ENCODE data around the gene PNPLA6.
A peak's percentile ranks its signal among the peaks of the same experiment; 100 is the strongest.
"Not testable (repeated sequence)": the region's sequence is repeated elsewhere in the genome, so short reads cannot be mapped to it uniquely, and the experiment has no call there.

The PNPLA6 gene

DNA sequence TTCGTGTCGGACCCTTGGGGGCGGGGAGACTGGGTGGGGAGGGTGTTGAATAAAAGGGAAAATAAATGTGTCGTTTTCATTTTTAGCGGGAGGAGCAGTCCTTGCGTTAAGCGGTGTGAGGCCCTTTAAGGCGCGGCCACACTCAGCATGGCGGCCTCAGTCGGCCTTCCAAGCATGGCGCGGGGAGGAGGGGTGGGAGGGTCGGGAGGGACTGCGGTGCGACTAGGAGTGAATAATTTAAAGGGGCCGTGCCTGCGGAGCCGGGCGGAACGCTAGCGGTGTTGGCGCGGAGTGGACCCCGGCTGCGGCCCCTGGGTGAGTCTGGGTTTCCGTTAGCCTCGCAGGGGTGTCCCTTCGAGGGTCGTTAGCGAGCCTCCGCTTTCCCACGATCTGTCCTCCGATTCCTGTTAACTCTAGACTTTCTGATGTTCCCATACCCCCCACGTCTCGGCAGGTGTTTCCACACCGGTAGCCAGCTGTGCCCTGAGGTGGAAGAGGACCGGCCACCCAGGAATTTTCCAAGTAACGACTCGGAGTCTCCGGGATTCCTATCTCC, 1.5 kb upstream of the PNPLA6 start:
- DNase-seq: peak; percentile 52

DNA sequence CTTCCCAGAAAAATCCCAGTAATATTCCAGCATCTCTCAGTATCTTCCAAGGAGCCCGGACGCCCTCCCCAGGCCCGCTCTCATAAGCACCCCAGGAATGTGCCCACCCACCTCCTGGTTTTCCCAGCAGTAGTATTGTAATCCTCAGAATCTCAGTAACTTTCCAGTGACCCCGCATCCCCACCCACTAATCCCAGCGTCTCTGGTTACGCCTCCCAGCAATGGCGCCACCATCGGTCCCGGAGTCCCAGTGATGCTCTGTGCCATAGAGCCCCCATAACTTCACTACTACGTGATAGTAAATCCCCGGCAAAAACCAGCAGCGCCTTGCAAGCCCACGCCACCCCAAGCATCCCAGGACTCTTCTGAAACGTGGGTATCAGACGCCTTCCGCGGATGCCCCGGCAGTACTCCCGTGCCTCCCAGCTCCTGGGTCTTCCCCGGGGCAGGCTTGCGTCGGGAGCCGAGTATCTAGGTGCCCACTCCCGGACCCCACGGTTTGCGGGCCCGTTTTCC, 928 bp upstream of the PNPLA6 start:
- DNase-seq: peak; percentile 84

DNA sequence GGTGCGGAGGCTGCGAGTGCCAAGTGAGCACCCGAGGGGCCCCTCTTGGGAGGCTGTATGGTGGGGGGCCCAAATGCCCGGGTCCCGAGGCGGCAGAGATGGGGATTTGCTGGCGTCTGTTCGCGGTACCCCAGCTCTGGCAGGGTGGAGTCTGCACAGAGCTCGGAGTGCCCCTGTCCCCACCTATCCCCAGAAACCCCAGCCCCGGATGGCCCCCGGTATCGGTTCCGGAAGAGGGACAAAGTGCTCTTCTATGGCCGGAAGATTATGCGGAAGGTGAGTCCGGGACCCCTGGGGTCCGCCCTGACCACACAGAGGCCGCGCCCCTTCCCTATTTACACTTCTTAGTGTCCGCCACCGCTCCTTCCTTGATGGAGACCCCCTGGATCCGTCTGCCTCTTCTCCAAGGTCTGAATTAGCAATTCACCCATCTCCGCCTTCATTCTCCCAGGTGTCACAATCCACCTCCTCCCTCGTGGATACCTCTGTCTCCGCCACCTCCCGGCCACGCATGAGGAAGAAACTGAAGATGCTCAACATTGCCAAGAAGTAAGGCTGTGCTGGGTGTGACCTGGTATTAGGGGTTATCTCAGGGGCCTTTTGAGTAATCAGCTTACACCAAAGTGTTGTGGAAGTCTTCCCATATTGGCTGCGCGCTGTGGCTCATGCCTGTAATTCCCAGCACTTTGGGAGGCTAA, 630 bp downstream of the PNPLA6 start:
- no peak for DNase-seq

DNA sequence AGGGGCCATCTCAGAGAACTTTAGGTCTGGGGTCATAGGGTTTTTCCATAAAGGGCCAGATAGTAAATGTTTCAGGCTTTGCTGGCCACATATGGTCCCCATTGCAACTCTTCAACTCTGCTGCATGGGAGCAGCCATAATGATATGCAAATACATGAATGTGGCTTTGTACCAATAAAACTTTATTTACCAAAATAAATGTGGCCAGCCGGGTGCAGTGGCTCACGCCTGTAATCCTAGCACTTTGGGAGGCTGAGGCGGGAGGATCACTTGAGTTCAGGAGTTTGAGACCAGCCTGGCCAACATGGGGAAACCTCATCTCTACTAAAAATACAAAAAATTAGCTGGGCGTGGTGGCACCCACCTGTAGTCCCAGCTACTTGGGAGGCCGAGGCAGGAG, 3.5 kb downstream of the PNPLA6 start:
- not testable (repeated sequence) for DNase-seq

DNA sequence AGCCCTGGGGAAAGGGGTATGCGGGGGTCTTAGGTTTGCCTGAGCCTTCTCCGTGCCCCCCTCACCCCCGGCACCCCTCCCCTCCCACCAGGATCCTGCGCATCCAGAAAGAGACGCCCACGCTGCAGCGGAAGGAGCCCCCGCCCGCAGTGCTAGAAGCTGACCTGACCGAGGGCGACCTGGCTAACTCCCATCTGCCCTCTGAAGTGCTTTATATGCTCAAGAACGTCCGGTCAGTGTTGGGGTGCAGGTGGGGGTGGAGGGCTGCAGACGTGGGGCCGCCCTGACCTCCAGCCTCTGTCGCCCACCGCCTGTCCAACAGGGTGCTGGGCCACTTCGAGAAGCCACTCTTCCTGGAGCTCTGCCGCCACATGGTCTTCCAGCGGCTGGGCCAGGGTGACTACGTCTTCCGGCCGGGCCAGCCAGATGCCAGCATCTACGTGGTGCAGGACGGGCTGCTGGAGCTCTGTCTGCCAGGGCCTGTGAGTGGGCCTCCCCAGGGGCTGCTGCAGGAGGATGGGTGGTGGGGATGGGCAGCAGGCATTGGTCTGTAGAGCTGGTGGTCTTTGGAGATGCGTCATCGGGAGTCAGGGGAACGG, 4.4 kb downstream of the PNPLA6 start:
- no peak for DNase-seq

DNA sequence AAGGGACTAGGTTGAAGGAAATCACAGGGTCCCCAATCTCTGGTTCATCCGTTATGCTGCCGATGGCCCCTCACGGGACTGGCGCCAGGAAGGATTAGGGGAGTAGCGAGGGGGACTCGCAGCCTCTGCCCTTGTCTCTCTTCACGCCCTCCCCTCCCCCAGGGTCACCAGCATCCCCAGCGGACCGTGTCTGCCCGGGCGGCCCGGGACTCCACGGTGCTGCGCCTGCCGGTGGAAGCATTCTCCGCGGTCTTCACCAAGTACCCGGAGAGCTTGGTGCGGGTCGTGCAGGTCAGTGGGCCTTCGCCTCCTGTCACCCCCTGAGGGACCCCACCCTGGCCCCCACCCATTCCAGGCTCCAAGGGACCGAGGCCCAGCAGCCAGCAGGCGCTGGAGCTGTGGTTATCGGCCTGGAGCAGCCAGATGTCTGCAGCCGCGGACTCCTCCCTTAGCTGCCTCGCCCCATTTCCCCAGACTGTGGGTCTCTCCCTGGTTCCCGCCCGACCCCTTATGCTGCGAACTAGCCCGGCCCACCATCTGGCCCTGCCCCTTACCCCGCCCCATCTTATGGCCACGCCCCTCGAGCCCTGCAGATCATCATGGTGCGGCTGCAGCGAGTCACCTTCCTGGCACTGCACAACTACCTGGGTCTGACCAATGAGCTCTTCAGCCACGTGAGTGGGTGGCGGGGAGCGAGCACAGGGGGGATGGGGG, 5.4 kb downstream of the PNPLA6 start:
- no peak for DNase-seq

DNA sequence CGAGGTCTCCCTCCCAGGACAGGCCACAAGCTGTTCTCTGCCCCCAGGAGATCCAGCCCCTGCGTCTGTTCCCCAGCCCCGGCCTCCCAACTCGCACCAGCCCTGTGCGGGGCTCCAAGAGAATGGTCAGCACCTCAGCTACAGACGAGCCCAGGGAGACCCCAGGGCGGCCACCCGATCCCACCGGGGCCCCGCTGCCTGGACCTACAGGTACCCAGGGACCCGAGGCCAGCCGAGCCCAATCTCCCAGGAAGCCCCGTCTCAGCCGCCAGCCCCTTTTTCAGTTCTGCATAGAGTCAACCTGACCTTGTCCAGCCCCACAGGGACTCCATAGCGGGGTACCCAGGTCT, 5.9 kb downstream of the PNPLA6 start:
- no peak for DNase-seq

DNA sequence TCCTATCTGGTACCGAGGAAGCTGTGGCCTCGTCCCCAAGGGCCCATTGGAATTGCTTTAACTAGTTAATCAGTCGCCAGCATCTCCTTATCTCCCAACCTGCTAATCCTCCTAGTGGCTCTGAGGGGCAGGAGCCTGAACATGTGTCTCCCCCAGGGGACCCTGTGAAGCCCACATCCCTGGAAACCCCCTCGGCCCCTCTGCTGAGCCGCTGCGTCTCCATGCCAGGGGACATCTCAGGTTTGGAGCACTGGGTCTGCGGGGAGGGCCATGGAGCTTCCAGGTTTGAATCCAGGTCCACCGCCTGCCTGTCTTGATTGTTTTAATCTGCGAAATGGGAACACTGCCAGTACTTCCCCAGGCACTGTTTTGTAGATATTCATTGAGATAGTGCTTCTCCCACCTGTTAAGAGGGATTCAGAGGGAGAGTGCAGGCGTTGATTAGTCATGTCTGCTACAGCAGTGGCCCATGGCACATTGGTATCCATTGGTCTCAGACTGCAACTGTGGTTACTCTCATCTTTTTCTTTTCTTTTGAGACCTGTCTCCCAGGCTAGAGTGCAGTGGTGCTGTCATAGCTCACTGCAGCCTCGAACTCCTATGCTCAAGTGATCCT, 6.4 kb downstream of the PNPLA6 start:
- DNase-seq: no peak

DNA sequence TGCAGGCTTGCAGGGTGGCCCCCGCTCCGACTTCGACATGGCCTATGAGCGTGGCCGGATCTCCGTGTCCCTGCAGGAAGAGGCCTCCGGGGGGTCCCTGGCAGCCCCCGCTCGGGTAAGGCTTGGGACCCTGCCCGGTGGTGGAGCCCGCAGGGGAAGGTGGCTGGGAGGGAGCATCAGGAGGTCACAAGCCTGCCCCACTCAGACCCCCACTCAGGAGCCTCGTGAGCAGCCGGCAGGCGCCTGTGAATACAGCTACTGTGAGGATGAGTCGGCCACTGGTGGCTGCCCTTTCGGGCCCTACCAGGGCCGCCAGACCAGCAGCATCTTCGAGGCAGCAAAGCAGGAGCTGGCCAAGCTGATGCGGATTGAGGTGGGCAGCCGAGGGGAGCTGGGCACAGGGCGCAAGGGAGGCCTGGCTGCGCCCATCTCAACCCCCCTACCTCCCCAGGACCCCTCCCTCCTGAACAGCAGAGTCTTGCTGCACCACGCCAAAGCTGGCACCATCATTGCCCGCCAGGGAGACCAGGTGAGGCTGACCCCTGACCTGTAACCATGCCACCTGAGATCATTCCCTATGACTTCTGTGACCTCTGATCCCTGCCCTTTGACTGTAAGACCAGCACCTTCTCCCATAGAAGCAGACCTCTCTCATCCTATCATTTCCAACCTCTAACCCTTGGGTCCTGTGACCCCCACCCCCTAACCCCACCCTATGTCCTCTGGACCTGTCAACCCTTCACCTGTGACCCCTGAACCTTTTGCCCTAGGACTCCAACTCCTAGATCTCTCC, 7.2 kb downstream of the PNPLA6 start:
- no peak for DNase-seq

DNA sequence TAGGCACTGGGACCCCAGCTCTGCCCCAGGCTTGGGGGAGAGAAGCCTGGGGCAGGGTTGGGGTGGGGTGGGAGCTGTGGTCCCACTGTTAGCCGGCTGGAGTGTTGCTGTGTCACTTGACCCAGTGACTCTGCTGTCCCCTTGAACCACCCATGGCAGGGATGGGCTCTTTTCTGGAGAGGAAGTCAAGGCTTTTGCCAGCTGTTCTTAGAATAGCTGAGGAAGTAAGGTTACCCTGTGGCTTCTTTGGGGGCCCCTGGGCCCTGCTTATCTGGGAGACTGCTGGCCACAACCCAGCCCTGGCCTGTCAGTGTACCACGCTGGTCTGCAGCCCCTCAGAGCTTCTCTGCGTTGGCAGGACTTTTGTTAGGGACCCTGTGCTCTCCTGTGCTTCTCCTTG, 9.1 kb downstream of the PNPLA6 start:
- no peak for DNase-seq

DNA sequence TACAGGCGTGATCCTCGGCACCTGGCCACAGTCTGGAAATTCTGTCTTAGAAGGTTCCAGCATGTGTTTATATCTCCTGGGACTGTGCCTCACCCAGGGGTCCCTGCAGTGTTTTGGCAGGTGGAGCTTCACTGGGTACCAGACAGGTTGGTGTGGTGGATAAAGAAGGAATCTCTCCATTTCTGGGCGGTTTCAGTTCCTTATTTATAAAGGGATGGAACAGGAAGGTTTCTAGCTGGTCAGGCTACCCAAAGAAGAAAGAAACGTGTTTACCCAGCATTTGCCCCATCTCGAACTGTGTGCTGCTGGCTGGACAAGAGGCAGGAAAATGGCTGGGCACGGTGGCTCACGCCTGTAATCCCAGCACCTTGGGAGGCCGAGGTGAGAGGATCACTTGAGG, 9.8 kb downstream of the PNPLA6 start:
- DNase-seq: no peak

DNA sequence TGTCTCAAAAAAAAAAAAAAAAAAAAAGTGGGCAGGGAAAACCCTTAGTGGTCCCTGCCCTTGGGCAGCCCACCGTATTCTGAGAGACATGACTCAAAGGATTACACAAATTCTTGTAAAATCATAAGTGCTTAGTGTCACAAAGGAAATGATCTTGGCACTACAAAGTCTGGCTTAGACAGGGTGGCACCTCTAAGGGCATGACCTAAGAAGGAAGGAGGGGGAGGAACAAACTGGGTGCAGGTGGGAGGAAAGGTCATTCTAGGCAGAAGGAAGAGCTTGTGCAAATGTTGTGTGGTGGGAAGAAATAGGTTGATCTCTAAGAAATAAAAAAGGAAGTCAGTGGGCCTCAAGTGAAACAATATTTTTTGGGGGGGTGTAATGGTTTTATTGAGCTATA, 10.4 kb downstream of the PNPLA6 start:
- no peak for DNase-seq

DNA sequence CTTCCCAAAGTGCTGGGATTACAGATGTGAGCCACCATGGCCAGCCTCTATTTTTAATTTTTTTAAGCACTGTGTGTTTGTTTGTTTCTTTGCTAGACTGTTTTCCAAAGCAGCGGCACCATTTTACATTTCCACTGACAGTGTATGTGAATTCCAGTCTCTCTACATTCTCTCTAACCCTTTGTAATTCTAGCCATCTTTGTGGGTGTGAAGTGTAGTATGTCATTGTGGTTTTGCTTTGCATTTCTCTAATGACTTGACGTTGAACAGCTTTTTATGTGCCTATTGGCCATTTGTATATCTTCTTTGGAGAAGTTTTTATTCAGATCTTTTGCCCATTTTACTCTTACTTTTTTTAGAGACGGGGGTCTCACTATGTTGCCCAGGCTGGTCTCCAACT, 11.6 kb downstream of the PNPLA6 start:
- no peak for DNase-seq

DNA sequence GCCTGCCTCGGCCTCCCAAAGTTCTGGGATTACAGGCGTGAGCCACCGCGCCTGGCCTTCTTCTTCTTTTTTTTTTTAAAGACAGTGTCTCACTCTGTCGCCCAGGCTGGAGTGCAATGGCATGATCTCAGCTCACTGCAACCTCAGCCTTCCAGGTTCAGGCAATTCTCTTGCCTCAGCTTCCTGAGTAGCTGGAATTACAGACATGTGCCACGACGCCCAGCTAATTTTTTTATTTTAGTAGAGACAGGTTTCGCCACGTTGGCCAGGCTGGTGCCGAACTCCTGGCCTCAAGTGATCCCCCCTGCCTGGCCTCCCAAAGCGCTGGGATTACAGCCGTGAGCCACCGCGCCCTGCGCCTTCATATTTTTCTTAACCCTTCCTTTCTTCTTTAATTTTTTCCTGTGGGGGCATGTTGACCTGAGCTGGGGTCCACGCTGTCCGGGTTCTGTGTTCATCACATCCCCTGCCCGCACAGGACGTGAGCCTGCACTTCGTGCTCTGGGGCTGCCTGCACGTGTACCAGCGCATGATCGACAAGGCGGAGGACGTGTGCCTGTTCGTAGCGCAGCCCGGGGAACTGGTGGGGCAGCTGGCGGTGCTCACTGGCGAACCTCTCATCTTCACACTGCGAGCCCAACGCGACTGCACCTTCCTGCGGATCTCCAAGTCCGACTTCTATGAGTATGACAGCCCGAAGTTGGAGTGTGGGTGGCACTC, 14.1 kb downstream of the PNPLA6 start:
- no peak for DNase-seq

DNA sequence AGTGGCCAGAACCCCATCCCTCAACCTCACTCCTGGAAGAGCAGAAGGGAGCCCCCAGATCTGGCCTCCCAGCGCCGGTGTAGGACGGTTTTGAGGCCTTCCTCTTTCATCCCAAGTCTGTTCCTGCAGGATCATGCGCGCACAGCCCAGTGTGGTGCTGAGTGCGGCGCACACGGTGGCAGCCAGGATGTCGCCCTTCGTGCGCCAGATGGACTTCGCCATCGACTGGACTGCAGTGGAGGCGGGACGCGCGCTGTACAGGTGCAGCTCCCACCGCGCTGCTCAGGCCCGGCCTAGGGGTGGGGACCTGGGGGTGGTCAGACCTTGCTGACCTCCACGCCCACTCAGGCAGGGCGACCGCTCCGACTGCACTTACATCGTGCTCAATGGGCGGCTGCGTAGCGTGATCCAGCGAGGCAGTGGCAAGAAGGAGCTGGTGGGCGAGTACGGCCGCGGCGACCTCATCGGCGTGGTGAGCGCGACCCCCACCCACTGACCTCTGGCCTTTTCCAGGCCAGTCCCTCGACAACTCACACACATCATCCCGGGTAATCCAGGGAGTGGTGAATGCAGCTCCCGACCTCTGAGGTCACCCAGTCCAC, 14.8 kb downstream of the PNPLA6 start:
- no peak for DNase-seq

DNA sequence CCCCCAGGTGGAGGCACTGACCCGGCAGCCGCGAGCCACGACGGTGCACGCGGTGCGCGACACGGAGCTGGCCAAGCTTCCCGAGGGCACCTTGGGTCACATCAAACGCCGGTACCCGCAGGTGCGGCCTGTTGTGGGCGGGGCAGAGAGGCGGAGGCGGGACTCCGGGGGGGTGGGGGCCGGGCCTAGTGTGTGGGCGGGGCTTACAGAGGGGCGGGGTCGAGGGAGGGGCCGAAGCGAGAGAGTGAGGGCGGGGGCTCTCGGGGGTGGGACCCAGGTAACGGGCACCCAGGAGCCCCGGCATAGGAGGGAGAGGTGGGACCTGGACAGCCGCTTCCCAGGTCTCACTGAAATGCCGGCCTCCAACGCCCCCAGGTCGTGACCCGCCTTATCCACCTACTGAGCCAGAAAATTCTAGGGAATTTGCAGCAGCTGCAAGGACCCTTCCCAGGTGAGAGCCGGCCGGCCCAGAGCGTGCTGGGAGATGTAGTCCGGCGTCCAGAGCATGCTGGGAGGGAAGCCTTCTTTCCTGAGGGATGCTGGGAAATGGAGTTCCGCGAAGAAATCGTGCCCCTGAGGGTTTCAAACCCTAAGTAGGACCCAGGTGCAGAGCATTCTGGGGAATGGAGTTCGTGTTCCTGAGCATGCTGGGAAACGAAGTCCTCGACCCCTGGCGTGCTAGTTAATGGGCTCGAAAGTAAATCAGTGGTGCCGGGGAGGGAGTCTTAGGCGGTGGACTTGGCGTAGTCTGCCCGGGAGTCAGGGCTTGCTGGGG, 15.7 kb downstream of the PNPLA6 start:
- no peak for DNase-seq

DNA sequence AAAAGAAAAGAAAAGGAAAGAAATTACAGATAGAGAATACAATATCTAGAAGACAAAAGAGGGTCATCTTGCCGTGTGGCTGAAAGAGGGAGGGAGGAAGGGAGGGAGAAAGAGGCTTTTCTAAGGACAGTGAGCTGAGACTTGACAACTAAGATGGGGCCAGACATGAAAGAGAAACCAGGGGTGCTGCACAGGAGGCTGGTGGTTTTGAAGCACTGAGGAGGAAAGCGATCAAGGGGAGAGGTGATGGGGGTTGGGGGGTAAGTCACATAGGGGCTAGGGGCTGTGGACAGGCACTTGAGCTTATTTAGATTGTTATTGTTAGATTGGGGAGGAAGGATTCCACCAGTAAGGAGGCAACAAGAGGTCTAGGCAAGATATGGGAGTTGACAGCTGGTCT, 17.3 kb downstream of the PNPLA6 start:
- no peak for DNase-seq

DNA sequence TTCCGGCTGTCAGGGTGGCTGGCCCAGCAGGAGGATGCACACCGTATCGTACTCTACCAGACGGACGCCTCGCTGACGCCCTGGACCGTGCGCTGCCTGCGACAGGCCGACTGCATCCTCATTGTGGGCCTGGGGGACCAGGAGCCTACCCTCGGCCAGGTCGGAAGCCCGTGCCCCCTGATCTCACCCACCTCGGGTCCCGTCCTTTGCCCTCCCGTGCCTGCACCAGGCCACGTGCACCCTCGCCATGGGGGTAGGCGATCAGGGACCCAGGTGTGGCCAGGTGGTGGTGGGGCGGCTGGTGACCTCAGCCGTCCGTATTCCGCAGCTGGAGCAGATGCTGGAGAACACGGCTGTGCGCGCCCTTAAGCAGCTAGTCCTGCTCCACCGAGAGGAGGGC, 19.0 kb downstream of the PNPLA6 start:
- no peak for DNase-seq

DNA sequence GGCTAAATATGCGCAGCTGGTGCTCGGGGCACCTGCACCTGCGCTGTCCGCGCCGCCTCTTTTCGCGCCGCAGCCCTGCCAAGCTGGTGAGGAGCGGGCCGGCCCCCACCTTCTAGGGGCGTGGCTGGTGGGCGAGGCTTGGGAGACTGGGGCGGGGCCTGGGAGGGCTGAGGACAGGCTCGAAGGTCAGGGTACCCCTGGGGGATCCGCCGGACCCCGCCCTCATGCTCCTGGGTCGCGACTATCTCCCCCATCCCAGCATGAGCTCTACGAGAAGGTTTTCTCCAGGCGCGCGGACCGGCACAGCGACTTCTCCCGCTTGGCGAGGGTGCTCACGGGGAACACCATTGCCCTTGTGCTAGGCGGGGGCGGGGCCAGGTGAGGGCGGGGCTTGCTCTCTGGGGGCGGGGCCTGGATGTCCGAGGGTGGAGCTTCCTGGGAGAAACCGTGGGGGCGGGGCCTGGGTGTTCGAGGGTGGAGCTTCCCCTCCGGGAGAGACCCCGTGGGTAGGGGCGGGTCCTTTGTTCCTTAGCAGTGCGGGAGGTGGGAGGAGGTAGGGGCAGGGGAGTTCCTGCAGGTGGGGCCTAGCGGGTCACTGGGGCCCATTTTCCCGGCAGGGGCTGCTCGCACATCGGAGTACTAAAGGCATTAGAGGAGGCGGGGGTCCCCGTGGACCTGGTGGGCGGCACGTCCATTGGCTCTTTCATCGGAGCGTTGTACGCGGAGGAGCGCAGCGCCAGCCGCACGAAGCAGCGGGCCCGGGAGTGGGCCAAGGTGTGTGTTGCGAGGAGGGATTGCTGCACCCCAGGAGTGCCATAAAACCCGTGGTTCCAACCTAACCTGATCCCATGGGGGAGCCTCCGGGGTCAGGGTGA, 19.7 kb downstream of the PNPLA6 start:
- no peak for DNase-seq
